HEK293 (cell line): ENCODE measurements around the gene IL15RA.

Source experiments
- CTCF ChIA-PET: fragments of 350-600 bp; formaldehyde crosslinking; extraction: SDS; loops from one replicate; lab custom pipeline; 2021; ENCODE audit warnings: antibody characterized with exemption; lab: Yijun Ruan, JAX
- POLR2A ChIA-PET: fragments of 300-600 bp; formaldehyde crosslinking; extraction: SDS; loops from one replicate; lab custom pipeline; 2020; ENCODE audit warnings: antibody characterized with exemption, inconsistent platforms; lab: Yijun Ruan, JAX
- H3K27ac ChIP-seq: fragments of 200-500 bp; sonication (Bioruptor generic); 2 replicates; pipeline ENCODE4 v1.5.1; 2014; ENCODE audit warnings: low read depth, low read length, control low read depth, inconsistent platforms; ENCODE audit errors: extremely low read depth
- H3K36me3 ChIP-seq, 2 experiments: fragments of 200-500 bp in 1 of 2; sonication (Bioruptor generic) in 1 of 2; 1 replicate in 1 of 2; 2 replicates in 1 of 2; pipeline ENCODE4 v1.5.1; 2014 to 2017; ENCODE audit warnings: inconsistent platforms in 2 of 2, low read length in 2 of 2; ENCODE audit not compliant: control insufficient read depth in 2 of 2, insufficient read depth in 1 of 2
- H3K4me1 ChIP-seq: fragments of 200-500 bp; sonication (Bioruptor generic); 2 replicates; pipeline ENCODE4 v1.5.1; 2014; ENCODE audit warnings: mild to moderate bottlenecking, low read length, inconsistent platforms; ENCODE audit not compliant: control insufficient read depth, insufficient read depth
- H3K4me3 ChIP-seq: 2 replicates; pipeline ENCODE4 v1.5.1; 2011; ENCODE audit warnings: low read depth, mild to moderate bottlenecking, control low read depth, low read length, moderate library complexity
- H3K9me3 ChIP-seq: fragments of 200-500 bp; sonication (Bioruptor generic); 2 replicates; pipeline ENCODE4 v1.5.1; 2014; ENCODE audit warnings: low read depth, low read length, inconsistent platforms; ENCODE audit not compliant: control insufficient read depth, insufficient read depth
- FEZF1 ChIP-seq: fragments of 450-650 bp; formaldehyde crosslinking; IDR thresholded peaks from 2 replicates; pipeline ENCODE4 v1.5.1; 2016; ENCODE audit warnings: missing biosample characterization, missing genetic modification characterization
- ZBTB20 ChIP-seq: fragments of 450-650 bp; formaldehyde crosslinking; IDR thresholded peaks from 2 replicates; pipeline ENCODE4 v1.5.1; 2016; ENCODE audit warnings: missing biosample characterization, missing genetic modification characterization
- ZBTB21 ChIP-seq: fragments of 450-650 bp; formaldehyde crosslinking; IDR thresholded peaks from 2 replicates; pipeline ENCODE4 v1.5.1; 2017; ENCODE audit warnings: missing biosample characterization, missing genetic modification characterization
- ZBTB7A ChIP-seq: fragments of 450-650 bp; formaldehyde crosslinking; IDR thresholded peaks from 2 replicates; pipeline ENCODE4 v1.5.1; 2016; ENCODE audit warnings: low read depth, missing biosample characterization, missing genetic modification characterization
- ZFP41 ChIP-seq: fragments of 450-650 bp; formaldehyde crosslinking; IDR thresholded peaks from 2 replicates; pipeline ENCODE4 v1.5.1; 2016; ENCODE audit warnings: missing biosample characterization, missing genetic modification characterization, borderline replicate concordance
- ZFP69B ChIP-seq: fragments of 450-650 bp; formaldehyde crosslinking; IDR thresholded peaks from 2 replicates; pipeline ENCODE4 v1.5.1; 2016; ENCODE audit warnings: missing biosample characterization, missing genetic modification characterization
- ZNF157 ChIP-seq: fragments of 450-650 bp; formaldehyde crosslinking; IDR thresholded peaks from 2 replicates; pipeline ENCODE4 v1.5.1; 2016; ENCODE audit warnings: missing biosample characterization, missing genetic modification characterization
- ZNF16 ChIP-seq: fragments of 450-650 bp; formaldehyde crosslinking; IDR thresholded peaks from 2 replicates; pipeline ENCODE4 v1.5.1; 2016; ENCODE audit warnings: low read depth, missing biosample characterization, missing genetic modification characterization
- ZNF175 ChIP-seq: fragments of 450-650 bp; formaldehyde crosslinking; IDR thresholded peaks from 2 replicates; pipeline ENCODE4 v1.5.1; 2016; ENCODE audit warnings: missing biosample characterization, missing genetic modification characterization
- ZNF18 ChIP-seq: fragments of 450-650 bp; formaldehyde crosslinking; IDR thresholded peaks from 2 replicates; pipeline ENCODE4 v1.5.1; 2016; ENCODE audit warnings: missing biosample characterization, missing genetic modification characterization
- ZNF23 ChIP-seq: fragments of 450-650 bp; formaldehyde crosslinking; IDR thresholded peaks from 2 replicates; pipeline ENCODE4 v1.5.1; 2016; ENCODE audit warnings: missing biosample characterization, missing genetic modification characterization, borderline replicate concordance
- ZNF26 ChIP-seq: fragments of 450-650 bp; formaldehyde crosslinking; IDR thresholded peaks from 2 replicates; pipeline ENCODE4 v1.5.1; 2016; ENCODE audit warnings: missing biosample characterization, missing genetic modification characterization
- ZNF362 ChIP-seq: fragments of 450-650 bp; formaldehyde crosslinking; IDR thresholded peaks from 2 replicates; pipeline ENCODE4 v1.5.1; 2016; ENCODE audit warnings: missing biosample characterization, missing genetic modification characterization
- ZNF398 ChIP-seq: fragments of 450-650 bp; formaldehyde crosslinking; IDR thresholded peaks from 2 replicates; pipeline ENCODE4 v1.5.1; 2017; ENCODE audit warnings: missing biosample characterization, missing genetic modification characterization
- ZNF549 ChIP-seq: fragments of 450-650 bp; IDR thresholded peaks from 2 replicates; pipeline ENCODE4 v1.5.1; 2018; ENCODE audit warnings: missing biosample characterization, missing genetic modification characterization, mild to moderate bottlenecking, inconsistent platforms, moderate library complexity
- ZNF555 ChIP-seq: fragments of 450-650 bp; formaldehyde crosslinking; conservative IDR thresholded peaks from 2 replicates; pipeline ENCODE4 v1.5.1; 2017; ENCODE audit warnings: missing biosample characterization, mild to moderate bottlenecking, missing genetic modification characterization, inconsistent platforms
- ZNF561 ChIP-seq: fragments of 450-650 bp; IDR thresholded peaks from 2 replicates; pipeline ENCODE4 v1.5.1; 2018; ENCODE audit warnings: missing biosample characterization, missing genetic modification characterization, borderline replicate concordance
- ZNF585B ChIP-seq: fragments of 450-650 bp; formaldehyde crosslinking; IDR thresholded peaks from 2 replicates; pipeline ENCODE4 v1.5.1; 2016; ENCODE audit warnings: missing biosample characterization, missing genetic modification characterization
- ZNF596 ChIP-seq: fragments of 450-650 bp; IDR thresholded peaks from 2 replicates; pipeline ENCODE4 v1.5.0; 2018; ENCODE audit warnings: missing biosample characterization, mild to moderate bottlenecking, missing genetic modification characterization, moderate library complexity
- ZNF600 ChIP-seq: fragments of 450-650 bp; formaldehyde crosslinking; IDR thresholded peaks from 2 replicates; pipeline ENCODE4 v1.5.1; 2016; ENCODE audit warnings: missing biosample characterization, missing genetic modification characterization
- ZNF610 ChIP-seq: fragments of 450-650 bp; formaldehyde crosslinking; IDR thresholded peaks from 2 replicates; pipeline ENCODE4 v1.5.1; 2016; ENCODE audit warnings: missing biosample characterization, missing genetic modification characterization, borderline replicate concordance
- ZNF626 ChIP-seq: fragments of 450-650 bp; sonication (Bioruptor Pico); formaldehyde crosslinking; IDR thresholded peaks from 2 replicates; pipeline ENCODE4 v1.5.1; 2018; ENCODE audit warnings: missing biosample characterization, missing genetic modification characterization, inconsistent platforms
- ZNF670 ChIP-seq: fragments of 450-650 bp; formaldehyde crosslinking; IDR thresholded peaks from 2 replicates; pipeline ENCODE4 v1.5.1; 2016; ENCODE audit warnings: missing biosample characterization, missing genetic modification characterization, low read depth
- ZNF701 ChIP-seq: fragments of 450-650 bp; formaldehyde crosslinking; IDR thresholded peaks from 2 replicates; pipeline ENCODE4 v1.5.1; 2016; ENCODE audit warnings: missing biosample characterization, missing genetic modification characterization
- ZSCAN4 ChIP-seq: fragments of 450-650 bp; formaldehyde crosslinking; IDR thresholded peaks from 2 replicates; pipeline ENCODE4 v1.5.1; 2017; ENCODE audit warnings: missing biosample characterization, missing genetic modification characterization

The IL15RA gene

GRCh38 chr10:5989756-5990155 lies 12.4 kb upstream of the IL15RA start:
- POLR2A ChIA-PET: no interaction called here
- Histone ChIP-seq H3K4me3 (no peak overlapping the region), H3K4me1 (no peaks in the 10 kb centered on the region), H3K36me3 (no peaks in the 10 kb centered on the region), H3K27ac (no peak overlapping the region), H3K9me3 (no peaks in the 10 kb centered on the region)
- CTCF ChIA-PET: interaction anchor here (0.7 kb wide), 1 partner anchor 416 kb away, joined by 4 read pairs; no protein-coding TSS in a partner anchor
- TF ChIP-seq ZNF600 (tag by site-specific recombination): no peak
- no peak for TF ChIP-seq ZNF549
- TF ChIP-seq ZFP69B: no peak
- TF ChIP-seq ZNF362: no peak
- no peak for TF ChIP-seq FEZF1 (tag by site-specific recombination)
- no peak for TF ChIP-seq ZNF670 (tag by site-specific recombination)
- no peak for TF ChIP-seq ZNF175 (tag by site-specific recombination)
- no peak for TF ChIP-seq ZNF157 (tag by site-specific recombination)
- TF ChIP-seq ZSCAN4: no peak
- no peak for TF ChIP-seq ZNF555
- TF ChIP-seq ZNF23 (tag by site-specific recombination): no peak
- TF ChIP-seq ZFP41 (tag by site-specific recombination): no peak
- no peak for TF ChIP-seq ZNF610 (tag by site-specific recombination)
- TF ChIP-seq ZBTB21 (tag by site-specific recombination): no peak
- no peak for TF ChIP-seq ZNF701 (tag by site-specific recombination)
- TF ChIP-seq ZBTB7A (tag by site-specific recombination): no peak
- TF ChIP-seq ZNF626 (tag by site-specific recombination): no peak

GRCh38 chr10:5988336-5988920 lies 11.1 kb upstream of the IL15RA start:
- H3K27ac ChIP-seq: no peak overlapping the region
- H3K9me3 ChIP-seq: no peaks in the 10 kb centered on the region
- H3K4me1 ChIP-seq: no peaks in the 10 kb centered on the region
- no peaks in the 10 kb centered on the region for H3K36me3 ChIP-seq
- ChIA-PET POLR2A (no interaction called here), CTCF (interaction anchor here (0.5 kb wide), 1 partner anchor 17 kb away, joined by 3 read pairs; no protein-coding TSS in a partner anchor)
- H3K4me3 ChIP-seq: no peak overlapping the region
- TF ChIP-seq ZNF362 (no peak), ZNF398 (tag by site-specific recombination) (no peak), ZNF561 (no peak), ZNF596 (tag by site-specific recombination) (no peak), ZNF26 (no peak), ZBTB20 (no peak), ZNF18 (no peak), ZNF585B (tag by site-specific recombination) (no peak), ZNF16 (tag by site-specific recombination) (no peak)
